ENCODE measurements around the gene SNX2. TPM values are rescaled to one million over a fixed set of nuclear protein-coding genes. Genes with fewer than 3 reads are reported as not detected.

Gene SNX2
- total and polyA plus RNA-seq, 9 of the 15 experiments (the other 6 are each of a cell fraction or from before 2014, with no cell fraction given), result 35.2 to 86.0 (median 58.1) TPM

GRCh38 chr5:122788996-122789395 lies 14.1 kb downstream of the SNX2 start:
- H3K4me1 ChIP-seq (replicated peaks in 1 of 2; ENCODE audit: control insufficient read depth in 2 of 2, insufficient read depth in 2 of 2, low read length in 2 of 2), result no peaks in the 10 kb centered on the region
- FAIRE-seq, result no peak
- no peaks in the 10 kb centered on the region for H4K20me1 ChIP-seq (replicated peaks; ENCODE audit: control insufficient read depth, insufficient read depth, low read length)
- no peak overlapping the region for H3K27ac ChIP-seq (ENCODE audit: extremely low read depth, low read depth, low read length)
- H3K36me3 ChIP-seq (ENCODE audit: control insufficient read depth, insufficient read depth, low read length), result no peaks in the 10 kb centered on the region
- H3K9ac ChIP-seq (ENCODE audit: insufficient read depth in 1 of 2, low read depth in 2 of 2, low read length in 2 of 2), result no peak overlapping the region; a peak in 1 of 4 replicates
- no peak overlapping the region for H2AFZ ChIP-seq (ENCODE audit: low read depth, low read length)
- H3K9me3 ChIP-seq (replicated peaks; ENCODE audit: control insufficient read depth, insufficient read depth, low read depth, low read length), result 0 out of 2 replicates have a peak, but pooled peaks cover 2% of the 10 kb centered on the region
- in situ Hi-C loops (cut with MboI) (no loop called here), intact Hi-C loops (cut with micrococcal nuclease) (no loop called here)
- H3K9me1 ChIP-seq (ENCODE audit: control insufficient read depth, insufficient read depth, low read length), result no peaks in the 10 kb centered on the region
- BruUV-seq (replicated peaks), result no TSS peak
- peaks cover 72% of the 10 kb centered on the region for H3K79me2 ChIP-seq (ENCODE audit: control insufficient read depth, insufficient read depth, low read length)
- H3K4me3 ChIP-seq, result no peak overlapping the region
- no peak for ATAC-seq
- ChIA-PET POLR2A (no interaction called here), CTCF (ENCODE audit: low intra/inter-chr PET ratio) (no interaction called here)
- no peaks in the 10 kb centered on the region for H3K27me3 ChIP-seq (ENCODE audit: control insufficient read depth in 2 of 2, insufficient read depth in 2 of 2, low read length in 2 of 2)
- H3K4me2 ChIP-seq (ENCODE audit: insufficient read depth, low read length), result no peak overlapping the region
- TF ChIP-seq ZNF445 (CRISPR knock-in tag; IDR thresholded peaks at IDR 0.05; ENCODE audit: low read depth), result no peak
- TF ChIP-seq GATA2 (CRISPR knock-in tag; IDR thresholded peaks at IDR 0.05), result no peak
- no peak for TF ChIP-seq IFI16 (CRISPR knock-in tag; IDR thresholded peaks at IDR 0.05)
- TF ChIP-seq ZNF695 (CRISPR knock-in tag; IDR thresholded peaks at IDR 0.05), result no peak
- TF ChIP-seq XRCC5 (IDR thresholded peaks at IDR 0.05; ENCODE audit: low read depth, low read length), result no peak
- TF ChIP-seq HCFC1 (IDR thresholded peaks at IDR 0.05; ENCODE audit: low read depth, low read length), result no peak
- no peak for TF ChIP-seq L3MBTL2 (IDR thresholded peaks at IDR 0.05)
- TF ChIP-seq MTA3 (IDR thresholded peaks at IDR 0.05; ENCODE audit: borderline replicate concordance), result no peak
- no peak for TF ChIP-seq CBX5 (IDR thresholded peaks at IDR 0.05; ENCODE audit: borderline replicate concordance, low read depth)
- no peak for DNase-seq (ENCODE audit: extremely low read depth in 1 of 4, low spot score in 3 of 4)

All from K562 (cell line).